ENCODE measurements around the gene PDIA6.

The PDIA6 gene

GRCh38 chr2:10759151-10759714, 53.4 kb downstream of the PDIA6 start:
- DNase-seq (ENCODE audit: low read depth), result no peak
- no peak overlapping the region for H3K4me3 ChIP-seq (replicated peaks; ENCODE audit: low read depth, low read length)
- TF ChIP-seq CTCF (IDR thresholded peaks at IDR 0.05; ENCODE audit: low read length, missing control alignments), result no peak

- no peak for TF ChIP-seq CTCF (IDR thresholded peaks at IDR 0.05; ENCODE audit: low read length, missing control alignments)
- no peak for DNase-seq (ENCODE audit: low read depth)
- H3K4me3 ChIP-seq (replicated peaks; ENCODE audit: low read depth, low read length), result no peak overlapping the region
Measured at GRCh38 chr2:10757814-10758286, 54.7 kb downstream of the PDIA6 start.

DNA sequence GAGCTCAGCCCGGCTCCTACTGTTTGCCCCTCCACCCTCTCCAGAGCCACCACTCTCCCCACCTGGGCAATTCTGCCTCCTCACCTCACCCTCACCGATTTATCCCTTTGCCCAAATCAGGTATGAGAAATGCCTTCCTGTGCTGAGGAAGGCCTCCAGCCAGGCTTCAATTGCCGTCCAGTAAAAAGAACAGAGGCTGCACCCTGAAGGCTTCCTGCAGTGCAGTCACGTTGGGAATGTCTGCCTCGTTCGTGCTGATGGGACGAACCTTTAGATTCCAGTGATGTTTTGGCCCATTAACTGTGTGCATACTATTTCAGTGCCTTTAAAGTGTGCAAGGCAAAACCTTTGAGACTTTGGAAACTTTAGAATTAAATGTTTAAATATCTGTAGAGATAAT, 57.0 kb downstream of the PDIA6 start:
- DNase-seq (ENCODE audit: low read depth), result no peak
- no peak for TF ChIP-seq CTCF (IDR thresholded peaks at IDR 0.05; ENCODE audit: low read length, missing control alignments)
- no peak overlapping the region for H3K4me3 ChIP-seq (replicated peaks; ENCODE audit: low read depth, low read length)

DNA sequence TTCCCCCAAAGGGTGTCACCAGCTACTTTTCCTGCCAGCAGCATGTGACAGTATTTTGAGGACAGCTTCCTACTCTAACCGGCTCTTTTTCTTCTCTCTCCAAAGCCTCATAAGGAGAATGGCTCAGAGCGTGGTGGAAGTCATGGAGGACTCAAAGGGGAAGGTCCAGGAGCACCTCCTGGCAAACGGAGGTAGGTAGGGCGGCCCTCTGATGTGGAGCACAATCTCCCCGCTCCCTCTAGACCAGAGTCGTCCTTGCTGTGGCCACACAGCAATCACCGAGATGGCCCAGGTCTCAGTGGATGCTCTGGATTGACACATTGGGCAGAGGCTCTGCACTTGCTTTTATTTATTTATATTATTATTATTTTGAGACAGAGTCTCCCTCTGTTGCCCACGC, 58.7 kb downstream of the PDIA6 start:
- H3K4me3 ChIP-seq (replicated peaks; ENCODE audit: low read depth, low read length), result no peak overlapping the region
- DNase-seq (ENCODE audit: low read depth), result no peak
- TF ChIP-seq CTCF (IDR thresholded peaks at IDR 0.05; ENCODE audit: low read length, missing control alignments), result no peak

GRCh38 chr2:10753156-10753555, 59.4 kb downstream of the PDIA6 start:
- no peak overlapping the region for H3K4me3 ChIP-seq (replicated peaks; ENCODE audit: low read depth, low read length)
- no peak for DNase-seq (ENCODE audit: low read depth)
- no peak for TF ChIP-seq CTCF (IDR thresholded peaks at IDR 0.05; ENCODE audit: low read length, missing control alignments)

GRCh38 chr2:10752236-10752635, 60.3 kb downstream of the PDIA6 start:
- no peak for DNase-seq (ENCODE audit: low read depth)
- no peak for TF ChIP-seq CTCF (IDR thresholded peaks at IDR 0.05; ENCODE audit: low read length, missing control alignments)

GRCh38 chr2:10750610-10751009, 62.0 kb downstream of the PDIA6 start:
- TF ChIP-seq CTCF (IDR thresholded peaks at IDR 0.05; ENCODE audit: low read length, missing control alignments), result no peak
- H3K4me3 ChIP-seq (replicated peaks; ENCODE audit: low read depth, low read length), result no peak overlapping the region
- peak; percentile 8 for DNase-seq (ENCODE audit: low read depth)

More at GRCh38 chr2:10752236-10752635, 60.3 kb downstream of the PDIA6 start:
- no peak overlapping the region for H3K4me3 ChIP-seq (replicated peaks; ENCODE audit: low read depth, low read length)
